CD4-positive, CD25-positive, alpha-beta regulatory T cell (primary cell): ENCODE data around the gene SLC2A6. TPM values are rescaled to one million over a fixed set of nuclear protein-coding genes. Genes with fewer than 3 reads are reported as not detected.

Experiments
- ATAC-seq, 2 donors: fragments of 150-1000 bp; cut with Tn5 transposase; one replicate each; pipeline ENCODE4 v1.10.0; 2021; ENCODE audit warnings: low read depth in 2 of 2, moderate number of reproducible peaks in 2 of 2, moderate library complexity in 1 of 2
- DNase-seq, 3 donors: peaks; one replicate each; pipeline versions ENCODE4 v3.0.0 to v3.0.0-alpha.2; 2012 to 2022; ENCODE audit warnings: mixed read lengths in 1 of 3
- H3K27ac ChIP-seq: one replicate; pipeline ENCODE4 v1.7.0; 2013; ENCODE audit warnings: mild to moderate bottlenecking, low read length; ENCODE audit not compliant: insufficient read depth, poor library complexity, severe bottlenecking
- H3K27me3 ChIP-seq: one replicate; pipeline ENCODE4 v1.7.0; 2013; ENCODE audit warnings: low read length; ENCODE audit not compliant: control insufficient read depth, insufficient read depth
- H3K36me3 ChIP-seq: one replicate; pipeline ENCODE4 v1.7.0; 2013; ENCODE audit warnings: mild to moderate bottlenecking, low read length, moderate library complexity; ENCODE audit not compliant: control insufficient read depth, insufficient read depth
- H3K4me1 ChIP-seq: 2 replicates; pipeline ENCODE4 v1.7.0; 2013; ENCODE audit warnings: mild to moderate bottlenecking, low read length; ENCODE audit not compliant: insufficient read depth, control insufficient read depth, poor library complexity, severe bottlenecking
- H3K4me3 ChIP-seq: one replicate; pipeline ENCODE4 v1.7.0; 2013; ENCODE audit warnings: low read depth, mild to moderate bottlenecking, low read length, moderate library complexity
- H3K9me3 ChIP-seq, 2 experiments: 1 replicate in 1 of 2; 2 replicates in 1 of 2; pipeline ENCODE4 v1.7.0; 2013; ENCODE audit warnings: low read length in 2 of 2, mild to moderate bottlenecking in 1 of 2, moderate library complexity in 1 of 2; ENCODE audit not compliant: control insufficient read depth in 2 of 2
- H3K27ac Mint-ChIP-seq, 3 donors: one replicate each; pipeline ENCODE4 v1.8.0; 2020 to 2022; ENCODE audit warnings: mild to moderate bottlenecking in 3 of 3, mixed read lengths in 3 of 3, moderate library complexity in 2 of 3
- H3K27me3 Mint-ChIP-seq: one replicate; pipeline ENCODE4 v1.8.0; 2022; ENCODE audit warnings: mild to moderate bottlenecking, mixed read lengths
- H3K36me3 Mint-ChIP-seq: one replicate; pipeline ENCODE4 v1.8.0; 2020; ENCODE audit warnings: mixed read lengths
- H3K4me1 Mint-ChIP-seq, 4 donors: one replicate each; pipeline ENCODE4 v1.8.0; 2020 to 2022; ENCODE audit warnings: mixed read lengths in 4 of 4, mild to moderate bottlenecking in 1 of 4
- H3K4me3 Mint-ChIP-seq, 4 donors: one replicate each; pipeline ENCODE4 v1.8.0; 2020 to 2022; ENCODE audit warnings: mild to moderate bottlenecking in 4 of 4, mixed read lengths in 4 of 4, moderate library complexity in 3 of 4
- H3K9me3 Mint-ChIP-seq, 7 donors: one replicate each; pipeline ENCODE4 v1.8.0; 2020 to 2022; ENCODE audit warnings: mixed read lengths in 7 of 7, mild to moderate bottlenecking in 3 of 7, moderate library complexity in 2 of 7
- polyA plus RNA-seq, 4 donors: library from polyadenylated mRNA; unstranded; fragments of 300-500 nt; fragmentation: Illumina TruSeq; gene quantifications; one replicate each; pipeline ENCODE4 v1.2.3, GENCODE V29; 2021
- total RNA-seq: library from RNA; stranded (reverse); gene quantifications from one replicate; pipeline ENCODE4 v1.2.3, GENCODE V29; 2022

SLC2A6 gene
- total and polyA plus RNA-seq, 5 donors from 2014 or later = 0.63 to 2.2 (median 1.8) TPM

GRCh38 chr9:133524146-133524545 lies 45.2 kb upstream of the SLC2A6 start:
- no peak for ATAC-seq
- no peak overlapping the region for H3K4me3 ChIP-seq
- Mint-ChIP-seq H3K36me3 (no peaks in the 10 kb centered on the region), H3K4me1 (peaks cover 0 to 7% (median 3%) of the 10 kb centered on the region in 4 donors), H3K27ac (no peak overlapping the region), H3K27me3 (no peaks in the 10 kb centered on the region), H3K4me3 (no peak overlapping the region), H3K9me3 (no peaks in the 10 kb centered on the region)
- DNase-seq = no peak
- H3K27me3 ChIP-seq = no peaks in the 10 kb centered on the region
- no peaks in the 10 kb centered on the region for H3K4me1 ChIP-seq
- no peaks in the 10 kb centered on the region for H3K9me3 ChIP-seq
- H3K27ac ChIP-seq = no peak overlapping the region
- H3K36me3 ChIP-seq = no peaks in the 10 kb centered on the region

GRCh38 chr9:133523106-133523505 lies 44.2 kb upstream of the SLC2A6 start:
- Mint-ChIP-seq H3K27me3 (no peaks in the 10 kb centered on the region), H3K36me3 (no peaks in the 10 kb centered on the region), H3K27ac (peak overlapping the region in 1 of 3 donors; percentile 94), H3K9me3 (no peaks in the 10 kb centered on the region), H3K4me3 (no peak overlapping the region), H3K4me1 (peaks cover 0 to 7% (median 3%) of the 10 kb centered on the region in 4 donors)
- Histone ChIP-seq H3K27ac (no peak overlapping the region), H3K9me3 (no peaks in the 10 kb centered on the region), H3K27me3 (no peaks in the 10 kb centered on the region), H3K4me1 (no peaks in the 10 kb centered on the region), H3K4me3 (no peak overlapping the region), H3K36me3 (no peaks in the 10 kb centered on the region)
- no peak for ATAC-seq
- DNase-seq = no peak

GRCh38 chr9:133522073-133522910 lies 43.4 kb upstream of the SLC2A6 start:
- peak overlapping the region in 1 of 3 donors; percentile 94 for H3K27ac Mint-ChIP-seq
- DNase-seq (no peak), ATAC-seq (no peak)
- no peaks in the 10 kb centered on the region for H3K27me3 Mint-ChIP-seq
- no peaks in the 10 kb centered on the region for H3K36me3 Mint-ChIP-seq
- no peak overlapping the region for H3K27ac ChIP-seq
- H3K4me1 Mint-ChIP-seq = peaks cover 0 to 7% (median 3%) of the 10 kb centered on the region in 4 donors
- H3K4me3 ChIP-seq = no peak overlapping the region
- H3K4me3 Mint-ChIP-seq = no peak overlapping the region
- H3K9me3 ChIP-seq = no peaks in the 10 kb centered on the region
- H3K9me3 Mint-ChIP-seq = no peaks in the 10 kb centered on the region
- no peaks in the 10 kb centered on the region for H3K27me3 ChIP-seq
- no peaks in the 10 kb centered on the region for H3K36me3 ChIP-seq
- H3K4me1 ChIP-seq = no peaks in the 10 kb centered on the region

GRCh38 chr9:133521122-133522072 lies 42.5 kb upstream of the SLC2A6 start:
- Histone ChIP-seq H3K9me3 (no peaks in the 10 kb centered on the region), H3K4me1 (no peaks in the 10 kb centered on the region), H3K36me3 (no peaks in the 10 kb centered on the region), H3K27me3 (no peaks in the 10 kb centered on the region), H3K27ac (no peak overlapping the region), H3K4me3 (no peak overlapping the region)
- Mint-ChIP-seq H3K4me3 (no peak overlapping the region), H3K27ac (peak overlapping the region in 1 of 3 donors; percentile 26), H3K27me3 (no peaks in the 10 kb centered on the region), H3K4me1 (peaks cover 0 to 3% (median 1%) of the 10 kb centered on the region in 4 donors), H3K36me3 (no peaks in the 10 kb centered on the region), H3K9me3 (no peaks in the 10 kb centered on the region)
- ATAC-seq = no peak
- no peak for DNase-seq

GRCh38 chr9:133520121-133520835 lies 41.4 kb upstream of the SLC2A6 start:
- DNase-seq = no peak
- H3K4me1 Mint-ChIP-seq = peaks cover 0 to 2% (median 0%) of the 10 kb centered on the region in 4 donors
- H3K27me3 Mint-ChIP-seq = no peaks in the 10 kb centered on the region

GRCh38 chr9:133519693-133520092 lies 40.8 kb upstream of the SLC2A6 start:
- Mint-ChIP-seq H3K27me3 (no peaks in the 10 kb centered on the region), H3K4me1 (peaks cover 0 to 2% (median 0%) of the 10 kb centered on the region in 4 donors), H3K4me3 (no peak overlapping the region), H3K36me3 (no peaks in the 10 kb centered on the region), H3K27ac (no peak overlapping the region), H3K9me3 (no peaks in the 10 kb centered on the region)
- no peaks in the 10 kb centered on the region for H3K4me1 ChIP-seq
- H3K4me3 ChIP-seq = no peak overlapping the region
- no peaks in the 10 kb centered on the region for H3K27me3 ChIP-seq
- H3K36me3 ChIP-seq = no peaks in the 10 kb centered on the region
- no peaks in the 10 kb centered on the region for H3K9me3 ChIP-seq
- H3K27ac ChIP-seq = no peak overlapping the region
- ATAC-seq (no peak), DNase-seq (no peak)

More at GRCh38 chr9:133520121-133520835, 41.4 kb upstream of the SLC2A6 start:
- Mint-ChIP-seq H3K9me3 (no peaks in the 10 kb centered on the region), H3K4me3 (no peak overlapping the region), H3K36me3 (no peaks in the 10 kb centered on the region), H3K27ac (no peak overlapping the region)
- Histone ChIP-seq H3K27me3 (no peaks in the 10 kb centered on the region), H3K36me3 (no peaks in the 10 kb centered on the region), H3K27ac (no peak overlapping the region), H3K4me1 (no peaks in the 10 kb centered on the region), H3K9me3 (no peaks in the 10 kb centered on the region), H3K4me3 (no peak overlapping the region)
- ATAC-seq = no peak

- Histone ChIP-seq H3K4me1 (no peaks in the 10 kb centered on the region), H3K36me3 (no peaks in the 10 kb centered on the region), H3K4me3 (no peak overlapping the region), H3K27me3 (no peaks in the 10 kb centered on the region), H3K27ac (no peak overlapping the region), H3K9me3 (no peaks in the 10 kb centered on the region)
- Mint-ChIP-seq H3K9me3 (no peaks in the 10 kb centered on the region), H3K27ac (no peak overlapping the region), H3K27me3 (no peaks in the 10 kb centered on the region), H3K4me1 (peaks cover 0 to 2% (median 0%) of the 10 kb centered on the region in 4 donors), H3K36me3 (no peaks in the 10 kb centered on the region), H3K4me3 (no peak overlapping the region)
- ATAC-seq (no peak), DNase-seq (no peak)
These were observed 40.0 kb upstream of the SLC2A6 start for GRCh38 chr9:133518706-133519449.
